SK-N-MC (cell line): ENCODE results near the gene RBM48.

Experiments used
- EZH2 ChIP-seq: fragments of 200-600 bp; sonication (generic); IDR thresholded peaks from one replicate; pipeline ENCODE4 v1.6.1; 2017; ENCODE audit warnings: antibody characterized with exemption
- POLR2AphosphoS5 ChIP-seq: IDR thresholded peaks from 2 replicates; pipeline ENCODE4 v1.6.1; 2012; ENCODE audit warnings: mild to moderate bottlenecking, low read depth, low read length, borderline replicate concordance

- TF ChIP-seq EZH2, result no peak
- no peak for TF ChIP-seq POLR2AphosphoS5
Observed at GRCh38 chr7:92503767-92504166, 24.8 kb upstream of the RBM48 start.
